WTC11 (cell line): ENCODE data around the gene PCSK5. TPM values are rescaled to one million over a fixed set of nuclear protein-coding genes. Genes with fewer than 3 reads are reported as not detected.

ENCODE experiments used
- ATAC-seq: fragments of 200-7000 bp; cut with Tn5 transposase; 2 replicates; pipeline ENCODE4 v1.10.0; 2021; ENCODE audit warnings: mild to moderate bottlenecking, moderate library complexity
- CTCF ChIA-PET: fragments of 300-600 bp; sonication (Branson Sonifier 250); formaldehyde crosslinking; loops from one replicate; lab custom pipeline; 2021; ENCODE audit warnings: antibody characterized with exemption; lab: Charles Lee
- POLR2A ChIA-PET: fragments of 350-600 bp; sonication (Branson Sonifier 250); formaldehyde crosslinking; loops from one replicate; lab custom pipeline; 2021; ENCODE audit warnings: antibody characterized with exemption; lab: Charles Lee
- DNase-seq: peaks from one replicate; pipeline ENCODE4 v3.0.0; 2021; ENCODE audit warnings: low spot score
- H3K27ac Mint-ChIP-seq: 2 replicates; pipeline ENCODE4 v1.8.0; 2021; ENCODE audit warnings: mixed read lengths
- H3K27me3 Mint-ChIP-seq: 2 replicates; pipeline ENCODE4 v1.8.0; 2021; ENCODE audit warnings: low read depth, mild to moderate bottlenecking, moderate library complexity, mixed read lengths
- H3K36me3 Mint-ChIP-seq: 2 replicates; pipeline ENCODE4 v1.8.0; 2021; ENCODE audit warnings: mixed read lengths
- H3K4me1 Mint-ChIP-seq: 2 replicates; pipeline ENCODE4 v1.8.0; 2022; ENCODE audit warnings: mixed read lengths
- H3K4me3 Mint-ChIP-seq: 2 replicates; pipeline ENCODE4 v1.8.0; 2021; ENCODE audit warnings: mild to moderate bottlenecking, moderate library complexity, mixed read lengths
- H3K9me3 Mint-ChIP-seq: 2 replicates; pipeline ENCODE4 v1.8.0; 2021; ENCODE audit warnings: mixed read lengths
- CBFB ChIP-seq: sonication (generic); formaldehyde crosslinking; IDR thresholded peaks from 2 replicates; pipeline ENCODE4 v1.8.1; 2022; ENCODE audit warnings: mild to moderate bottlenecking, low read depth, missing genetic modification reagents
- ELF4 ChIP-seq: sonication (generic); formaldehyde crosslinking; IDR thresholded peaks from 2 replicates; pipeline ENCODE4 v1.8.1; 2022; ENCODE audit warnings: low read depth, mild to moderate bottlenecking, moderate library complexity, missing genetic modification reagents
- EMX1 ChIP-seq: fragments of 250-450 bp; sonication (Bioruptor Pico); IDR thresholded peaks from 2 replicates; pipeline ENCODE4 v1.8.0; 2021; ENCODE audit warnings: mild to moderate bottlenecking
- JUN ChIP-seq: sonication (generic); formaldehyde crosslinking; IDR thresholded peaks from 2 replicates; pipeline ENCODE4 v1.8.0; 2023; ENCODE audit warnings: mild to moderate bottlenecking, missing genetic modification reagents
- KAT7 ChIP-seq: sonication (generic); formaldehyde crosslinking; IDR thresholded peaks from 2 replicates; pipeline ENCODE4 v1.8.1; 2023; ENCODE audit warnings: missing genetic modification reagents, mild to moderate bottlenecking, borderline replicate concordance
- MYBL2 ChIP-seq: sonication (generic); formaldehyde crosslinking; IDR thresholded peaks from 2 replicates; pipeline ENCODE4 v1.8.1; 2023; ENCODE audit warnings: mild to moderate bottlenecking, moderate library complexity, missing genetic modification reagents
- NR2C2 ChIP-seq: sonication (generic); formaldehyde crosslinking; IDR thresholded peaks from 2 replicates; pipeline ENCODE4 v1.8.0; 2022; ENCODE audit warnings: mild to moderate bottlenecking, missing genetic modification reagents
- NR3C1 ChIP-seq: sonication (generic); formaldehyde crosslinking; conservative IDR thresholded peaks from 2 replicates; pipeline ENCODE4 v1.8.1; 2023; ENCODE audit warnings: low read depth, mild to moderate bottlenecking, missing genetic modification reagents
- OVOL2 ChIP-seq: fragments of 250-450 bp; sonication (Bioruptor Pico); IDR thresholded peaks from 2 replicates; pipeline ENCODE4 v1.9.0; 2021; ENCODE audit warnings: mild to moderate bottlenecking, borderline replicate concordance
- PRRX2 ChIP-seq: fragments of 250-450 bp; sonication (Bioruptor Pico); IDR thresholded peaks from 2 replicates; pipeline ENCODE4 v1.8.0; 2021; ENCODE audit warnings: mild to moderate bottlenecking
- SMAD3 ChIP-seq: sonication (generic); formaldehyde crosslinking; IDR thresholded peaks from 2 replicates; pipeline ENCODE4 v1.8.0; 2022; ENCODE audit warnings: missing genetic modification reagents, mild to moderate bottlenecking, borderline replicate concordance
- SOX15 ChIP-seq: fragments of 250-450 bp; sonication (Bioruptor Pico); IDR thresholded peaks from 2 replicates; pipeline ENCODE4 v1.9.0; 2021; ENCODE audit warnings: mild to moderate bottlenecking
- ZNF138 ChIP-seq: sonication (generic); formaldehyde crosslinking; conservative IDR thresholded peaks from 2 replicates; pipeline ENCODE4 v1.8.1; 2022; ENCODE audit warnings: mild to moderate bottlenecking, moderate library complexity, missing genetic modification reagents
- ZNF317 ChIP-seq: sonication (generic); formaldehyde crosslinking; IDR thresholded peaks from 2 replicates; pipeline ENCODE4 v1.8.1; 2023; ENCODE audit warnings: low read depth, mild to moderate bottlenecking, moderate library complexity, missing genetic modification reagents, borderline replicate concordance
- ZNF416 ChIP-seq: fragments of 250-450 bp; sonication (Bioruptor Pico); IDR thresholded peaks from 2 replicates; pipeline ENCODE4 v1.9.0; 2021; ENCODE audit warnings: mild to moderate bottlenecking, inconsistent platforms
- total RNA-seq: library from RNA; stranded (reverse); gene quantifications from 3 replicates; pipeline ENCODE4 v1.2.3, GENCODE V29; 2021
- TF ChIP-seq, protein P1 (sequence below): fragments of 250-450 bp; sonication (Bioruptor Pico); IDR thresholded peaks from 2 replicates; pipeline ENCODE4 v1.9.0; 2021; ENCODE audit warnings: mild to moderate bottlenecking
- TF ChIP-seq, protein P2 (sequence below): sonication (generic); formaldehyde crosslinking; IDR thresholded peaks from 2 replicates; pipeline ENCODE4 v1.8.1; 2023; ENCODE audit warnings: mild to moderate bottlenecking, missing genetic modification reagents, moderate library complexity
- TF ChIP-seq, protein P3 (sequence below): sonication (generic); formaldehyde crosslinking; IDR thresholded peaks from 2 replicates; pipeline ENCODE4 v1.8.0; 2023; ENCODE audit warnings: mild to moderate bottlenecking, missing genetic modification reagents
- TF ChIP-seq, protein P4 (sequence below): sonication (generic); formaldehyde crosslinking; IDR thresholded peaks from 2 replicates; pipeline ENCODE4 v1.8.1; 2023; ENCODE audit warnings: mild to moderate bottlenecking, missing genetic modification reagents, borderline replicate concordance
- TF ChIP-seq, protein P5 (sequence below): sonication (generic); formaldehyde crosslinking; IDR thresholded peaks from 2 replicates; pipeline ENCODE4 v1.8.0; 2023; ENCODE audit warnings: missing genetic modification reagents
- TF ChIP-seq, protein P6 (sequence below): sonication (generic); formaldehyde crosslinking; IDR thresholded peaks from 2 replicates; pipeline ENCODE4 v1.8.1; 2022; ENCODE audit warnings: low read depth, mild to moderate bottlenecking, moderate library complexity, missing genetic modification reagents, borderline replicate concordance

PCSK5 gene
- total RNA-seq, 1 experiment from 2014 or later = 30.6 TPM

DNA sequence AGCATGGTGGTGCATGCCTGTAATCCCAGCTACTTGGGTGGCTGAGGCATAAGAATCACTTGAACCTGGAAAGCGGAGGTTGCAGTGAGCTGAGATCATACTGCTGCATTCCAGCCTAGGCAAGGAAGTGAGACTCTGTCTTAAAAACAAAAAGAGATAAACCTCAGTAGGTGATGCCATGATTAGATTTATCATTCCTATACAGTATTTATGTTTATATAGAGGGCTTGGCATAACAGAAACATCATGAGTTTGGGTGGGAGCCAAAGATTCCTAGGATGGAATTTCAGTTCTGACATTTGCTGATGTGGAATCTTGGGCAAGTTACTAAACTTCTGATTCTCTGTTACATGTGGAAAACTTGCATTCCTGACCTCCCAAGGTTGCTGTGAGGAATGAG is 481.4 kb downstream of the PCSK5 start:
- no peak overlapping the region for H3K4me3 Mint-ChIP-seq
- H3K27me3 Mint-ChIP-seq = no peaks in the 10 kb centered on the region
- ATAC-seq (no peak), DNase-seq (no peak)
- CTCF ChIA-PET = no interaction called here
- peaks cover 4% of the 10 kb centered on the region for H3K9me3 Mint-ChIP-seq
- POLR2A ChIA-PET = no interaction called here
- peaks cover 7% of the 10 kb centered on the region for H3K4me1 Mint-ChIP-seq
- TF ChIP-seq, protein P1, sequence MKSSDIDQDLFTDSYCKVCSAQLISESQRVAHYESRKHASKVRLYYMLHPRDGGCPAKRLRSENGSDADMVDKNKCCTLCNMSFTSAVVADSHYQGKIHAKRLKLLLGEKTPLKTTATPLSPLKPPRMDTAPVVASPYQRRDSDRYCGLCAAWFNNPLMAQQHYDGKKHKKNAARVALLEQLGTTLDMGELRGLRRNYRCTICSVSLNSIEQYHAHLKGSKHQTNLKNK = no peak
- TF ChIP-seq SMAD3 (CRISPR knock-in tag) (no peak), ZNF138 (CRISPR knock-in tag) (no peak), EMX1 (CRISPR knock-in tag) (no peak), JUN (no peak), KAT7 (CRISPR knock-in tag) (no peak)
- TF ChIP-seq, protein P2, sequence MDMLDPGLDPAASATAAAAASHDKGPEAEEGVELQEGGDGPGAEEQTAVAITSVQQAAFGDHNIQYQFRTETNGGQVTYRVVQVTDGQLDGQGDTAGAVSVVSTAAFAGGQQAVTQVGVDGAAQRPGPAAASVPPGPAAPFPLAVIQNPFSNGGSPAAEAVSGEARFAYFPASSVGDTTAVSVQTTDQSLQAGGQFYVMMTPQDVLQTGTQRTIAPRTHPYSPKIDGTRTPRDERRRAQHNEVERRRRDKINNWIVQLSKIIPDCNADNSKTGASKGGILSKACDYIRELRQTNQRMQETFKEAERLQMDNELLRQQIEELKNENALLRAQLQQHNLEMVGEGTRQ (CRISPR knock-in tag) = no peak
- H3K36me3 Mint-ChIP-seq = no peaks in the 10 kb centered on the region
- no peak overlapping the region for H3K27ac Mint-ChIP-seq

DNA sequence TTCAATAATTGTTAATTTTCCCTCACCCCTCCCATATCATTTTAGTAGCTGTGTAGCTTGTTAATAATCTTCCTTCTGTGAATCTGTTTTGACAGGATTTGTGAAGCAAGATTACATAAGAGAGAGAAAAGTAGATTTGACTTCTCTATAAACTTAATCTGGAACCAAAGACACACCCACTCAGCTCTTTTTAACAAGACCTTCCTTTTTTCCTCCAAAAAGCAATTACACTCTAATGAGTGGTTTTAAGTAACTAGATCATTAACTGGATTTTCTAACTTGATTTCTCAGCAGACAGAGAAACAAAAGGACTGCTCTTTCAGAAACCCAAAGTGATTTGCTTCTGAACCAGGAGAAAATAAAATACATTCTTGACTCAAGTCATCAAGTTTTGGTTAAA is 481.9 kb downstream of the PCSK5 start:
- Mint-ChIP-seq H3K4me1 (peaks cover 7% of the 10 kb centered on the region), H3K36me3 (no peaks in the 10 kb centered on the region), H3K9me3 (peaks cover 4% of the 10 kb centered on the region), H3K4me3 (no peak overlapping the region), H3K27ac (no peak overlapping the region), H3K27me3 (no peaks in the 10 kb centered on the region)
- POLR2A ChIA-PET = no interaction called here
- DNase-seq (no peak), ATAC-seq (no peak)
- CTCF ChIA-PET = no interaction called here
- TF ChIP-seq ZNF416 (CRISPR knock-in tag) = no peak
- no peak for TF ChIP-seq OVOL2
- TF ChIP-seq, protein P1 = no peak
- TF ChIP-seq NR3C1 (CRISPR knock-in tag) = no peak
- TF ChIP-seq, protein P3, sequence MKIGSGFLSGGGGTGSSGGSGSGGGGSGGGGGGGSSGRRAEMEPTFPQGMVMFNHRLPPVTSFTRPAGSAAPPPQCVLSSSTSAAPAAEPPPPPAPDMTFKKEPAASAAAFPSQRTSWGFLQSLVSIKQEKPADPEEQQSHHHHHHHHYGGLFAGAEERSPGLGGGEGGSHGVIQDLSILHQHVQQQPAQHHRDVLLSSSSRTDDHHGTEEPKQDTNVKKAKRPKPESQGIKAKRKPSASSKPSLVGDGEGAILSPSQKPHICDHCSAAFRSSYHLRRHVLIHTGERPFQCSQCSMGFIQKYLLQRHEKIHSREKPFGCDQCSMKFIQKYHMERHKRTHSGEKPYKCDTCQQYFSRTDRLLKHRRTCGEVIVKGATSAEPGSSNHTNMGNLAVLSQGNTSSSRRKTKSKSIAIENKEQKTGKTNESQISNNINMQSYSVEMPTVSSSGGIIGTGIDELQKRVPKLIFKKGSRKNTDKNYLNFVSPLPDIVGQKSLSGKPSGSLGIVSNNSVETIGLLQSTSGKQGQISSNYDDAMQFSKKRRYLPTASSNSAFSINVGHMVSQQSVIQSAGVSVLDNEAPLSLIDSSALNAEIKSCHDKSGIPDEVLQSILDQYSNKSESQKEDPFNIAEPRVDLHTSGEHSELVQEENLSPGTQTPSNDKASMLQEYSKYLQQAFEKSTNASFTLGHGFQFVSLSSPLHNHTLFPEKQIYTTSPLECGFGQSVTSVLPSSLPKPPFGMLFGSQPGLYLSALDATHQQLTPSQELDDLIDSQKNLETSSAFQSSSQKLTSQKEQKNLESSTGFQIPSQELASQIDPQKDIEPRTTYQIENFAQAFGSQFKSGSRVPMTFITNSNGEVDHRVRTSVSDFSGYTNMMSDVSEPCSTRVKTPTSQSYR (CRISPR knock-in tag) = no peak
- no peak for TF ChIP-seq ZNF317 (CRISPR knock-in tag)
- TF ChIP-seq, protein P4, sequence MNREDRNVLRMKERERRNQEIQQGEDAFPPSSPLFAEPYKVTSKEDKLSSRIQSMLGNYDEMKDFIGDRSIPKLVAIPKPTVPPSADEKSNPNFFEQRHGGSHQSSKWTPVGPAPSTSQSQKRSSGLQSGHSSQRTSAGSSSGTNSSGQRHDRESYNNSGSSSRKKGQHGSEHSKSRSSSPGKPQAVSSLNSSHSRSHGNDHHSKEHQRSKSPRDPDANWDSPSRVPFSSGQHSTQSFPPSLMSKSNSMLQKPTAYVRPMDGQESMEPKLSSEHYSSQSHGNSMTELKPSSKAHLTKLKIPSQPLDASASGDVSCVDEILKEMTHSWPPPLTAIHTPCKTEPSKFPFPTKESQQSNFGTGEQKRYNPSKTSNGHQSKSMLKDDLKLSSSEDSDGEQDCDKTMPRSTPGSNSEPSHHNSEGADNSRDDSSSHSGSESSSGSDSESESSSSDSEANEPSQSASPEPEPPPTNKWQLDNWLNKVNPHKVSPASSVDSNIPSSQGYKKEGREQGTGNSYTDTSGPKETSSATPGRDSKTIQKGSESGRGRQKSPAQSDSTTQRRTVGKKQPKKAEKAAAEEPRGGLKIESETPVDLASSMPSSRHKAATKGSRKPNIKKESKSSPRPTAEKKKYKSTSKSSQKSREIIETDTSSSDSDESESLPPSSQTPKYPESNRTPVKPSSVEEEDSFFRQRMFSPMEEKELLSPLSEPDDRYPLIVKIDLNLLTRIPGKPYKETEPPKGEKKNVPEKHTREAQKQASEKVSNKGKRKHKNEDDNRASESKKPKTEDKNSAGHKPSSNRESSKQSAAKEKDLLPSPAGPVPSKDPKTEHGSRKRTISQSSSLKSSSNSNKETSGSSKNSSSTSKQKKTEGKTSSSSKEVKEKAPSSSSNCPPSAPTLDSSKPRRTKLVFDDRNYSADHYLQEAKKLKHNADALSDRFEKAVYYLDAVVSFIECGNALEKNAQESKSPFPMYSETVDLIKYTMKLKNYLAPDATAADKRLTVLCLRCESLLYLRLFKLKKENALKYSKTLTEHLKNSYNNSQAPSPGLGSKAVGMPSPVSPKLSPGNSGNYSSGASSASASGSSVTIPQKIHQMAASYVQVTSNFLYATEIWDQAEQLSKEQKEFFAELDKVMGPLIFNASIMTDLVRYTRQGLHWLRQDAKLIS (CRISPR knock-in tag) = no peak
- TF ChIP-seq SOX15 (CRISPR knock-in tag) = no peak
- TF ChIP-seq ELF4 (CRISPR knock-in tag) = no peak
- TF ChIP-seq, protein P5, sequence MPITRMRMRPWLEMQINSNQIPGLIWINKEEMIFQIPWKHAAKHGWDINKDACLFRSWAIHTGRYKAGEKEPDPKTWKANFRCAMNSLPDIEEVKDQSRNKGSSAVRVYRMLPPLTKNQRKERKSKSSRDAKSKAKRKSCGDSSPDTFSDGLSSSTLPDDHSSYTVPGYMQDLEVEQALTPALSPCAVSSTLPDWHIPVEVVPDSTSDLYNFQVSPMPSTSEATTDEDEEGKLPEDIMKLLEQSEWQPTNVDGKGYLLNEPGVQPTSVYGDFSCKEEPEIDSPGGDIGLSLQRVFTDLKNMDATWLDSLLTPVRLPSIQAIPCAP (CRISPR knock-in tag) = no peak
- TF ChIP-seq NR2C2 = no peak
- no peak for TF ChIP-seq KAT7 (CRISPR knock-in tag)
- TF ChIP-seq, protein P6, sequence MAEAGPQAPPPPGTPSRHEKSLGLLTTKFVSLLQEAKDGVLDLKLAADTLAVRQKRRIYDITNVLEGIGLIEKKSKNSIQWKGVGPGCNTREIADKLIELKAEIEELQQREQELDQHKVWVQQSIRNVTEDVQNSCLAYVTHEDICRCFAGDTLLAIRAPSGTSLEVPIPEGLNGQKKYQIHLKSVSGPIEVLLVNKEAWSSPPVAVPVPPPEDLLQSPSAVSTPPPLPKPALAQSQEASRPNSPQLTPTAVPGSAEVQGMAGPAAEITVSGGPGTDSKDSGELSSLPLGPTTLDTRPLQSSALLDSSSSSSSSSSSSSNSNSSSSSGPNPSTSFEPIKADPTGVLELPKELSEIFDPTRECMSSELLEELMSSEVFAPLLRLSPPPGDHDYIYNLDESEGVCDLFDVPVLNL = no peak
- no peak for TF ChIP-seq CBFB
- no peak for TF ChIP-seq MYBL2 (CRISPR knock-in tag)
- no peak for TF ChIP-seq PRRX2 (CRISPR knock-in tag)
